Measurements from ENCODE around the gene FBP1. TPM values are rescaled to one million over a fixed set of nuclear protein-coding genes. Genes with fewer than 3 reads are reported as not detected.

Gene FBP1
- total RNA-seq, 2 donors from 2014 or later: 28.5 to 39.9 TPM

- intact Hi-C loops (cut with DNase I): no loop called here
- DNase-seq (no peak), ATAC-seq (no peak)
- TF ChIP-seq CTCF (IDR thresholded peaks at IDR 0.05) (no peak), POLR2A (IDR thresholded peaks at IDR 0.05) (no peak)
- Histone ChIP-seq H3K36me3 (replicated peaks in 1 of 2; ENCODE audit: insufficient read depth in 1 of 2, low read depth in 2 of 2) (no peaks in the 10 kb centered on the region), H3K27me3 (no peaks in the 10 kb centered on the region), H3K9me3 (no peaks in the 10 kb centered on the region), H3K27ac (no peak overlapping the region), H3K4me3 (no peak overlapping the region), H3K4me1 (no peaks in the 10 kb centered on the region)
- WGBS, 2 donors: 75 to 87% methylated on average over 2 of the region's 2 CpGs
Measured at GRCh38 chr9:94563548-94563947, 75.8 kb downstream of the FBP1 start.

GRCh38 chr9:94560237-94560636 lies 79.1 kb downstream of the FBP1 start:
- Histone ChIP-seq H3K4me3 (no peak overlapping the region), H3K27me3 (no peaks in the 10 kb centered on the region), H3K36me3 (replicated peaks in 1 of 2; ENCODE audit: insufficient read depth in 1 of 2, low read depth in 2 of 2) (no peaks in the 10 kb centered on the region), H3K9me3 (no peaks in the 10 kb centered on the region), H3K4me1 (peaks cover under 1% of the 10 kb centered on the region), H3K27ac (no peak overlapping the region)
- DNase-seq (no peak), ATAC-seq (no peak)
- intact Hi-C loops (cut with DNase I): no loop called here
- no peak for TF ChIP-seq CTCF (IDR thresholded peaks at IDR 0.05)
- TF ChIP-seq POLR2A (IDR thresholded peaks at IDR 0.05): no peak
- WGBS, 2 donors: 79 to 94% methylated on average over 6 of the region's 6 CpGs

GRCh38 chr9:94557376-94557775 lies 81.9 kb downstream of the FBP1 start:
- TF ChIP-seq POLR2A (IDR thresholded peaks at IDR 0.05) (no peak), CTCF (IDR thresholded peaks at IDR 0.05) (no peak)
- ATAC-seq (no peak), DNase-seq (no peak)
- Histone ChIP-seq H3K9me3 (no peaks in the 10 kb centered on the region), H3K36me3 (replicated peaks in 1 of 2; ENCODE audit: insufficient read depth in 1 of 2, low read depth in 2 of 2) (no peaks in the 10 kb centered on the region), H3K4me3 (no peak overlapping the region), H3K27ac (no peak overlapping the region), H3K4me1 (peaks cover 12% of the 10 kb centered on the region), H3K27me3 (no peaks in the 10 kb centered on the region)
- intact Hi-C loops (cut with DNase I): loop anchor here (10.0 kb wide), 1 partner anchor 47 kb away; no protein-coding TSS in a partner anchor
- WGBS, 2 donors: 76 to 85% methylated on average over 4 of the region's 4 CpGs

- Histone ChIP-seq H3K9me3 (no peaks in the 10 kb centered on the region), H3K27me3 (no peaks in the 10 kb centered on the region), H3K4me1 (peaks cover 12% of the 10 kb centered on the region), H3K27ac (peak within 1 kb of the TSS; percentile 52 to 86 (median 82)), H3K4me3 (peak within 1 kb of the TSS in 1 of 2 donors; percentile 25), H3K36me3 (replicated peaks in 1 of 2; ENCODE audit: insufficient read depth in 1 of 2, low read depth in 2 of 2) (no peaks in the 10 kb centered on the region)
- DNase-seq (peak; percentile 87 to 90 (median 89)), ATAC-seq (peak; percentile 100)
- WGBS, 2 donors: 55 to 58% methylated on average over 38 to 40 of the region's 40 CpGs
- intact Hi-C loops (cut with DNase I): loop anchor here (10.0 kb wide), 1 partner anchor 50 kb away; no protein-coding TSS in a partner anchor
- TF ChIP-seq POLR2A (IDR thresholded peaks at IDR 0.05) (peak in 2 of 3 donors; percentile 63 to 75), CTCF (IDR thresholded peaks at IDR 0.05) (peak; percentile 58 to 98 (median 95))
Measured at GRCh38 chr9:94554439-94555331, 84.6 kb downstream of the FBP1 start, which contains the start of gene PCAT7. PCAT7 (plus strand) TSS chr9:94555083.

Data from body of pancreas (tissue), 4 donors.